ENCODE measurements around the gene NEK6. TPM values are rescaled to one million over a fixed set of nuclear protein-coding genes. Genes with fewer than 3 reads are reported as not detected.

Gene NEK6
- total and polyA plus RNA-seq, 2 experiments from 2014 or later, result 14.3 to 27.0 TPM

DNA sequence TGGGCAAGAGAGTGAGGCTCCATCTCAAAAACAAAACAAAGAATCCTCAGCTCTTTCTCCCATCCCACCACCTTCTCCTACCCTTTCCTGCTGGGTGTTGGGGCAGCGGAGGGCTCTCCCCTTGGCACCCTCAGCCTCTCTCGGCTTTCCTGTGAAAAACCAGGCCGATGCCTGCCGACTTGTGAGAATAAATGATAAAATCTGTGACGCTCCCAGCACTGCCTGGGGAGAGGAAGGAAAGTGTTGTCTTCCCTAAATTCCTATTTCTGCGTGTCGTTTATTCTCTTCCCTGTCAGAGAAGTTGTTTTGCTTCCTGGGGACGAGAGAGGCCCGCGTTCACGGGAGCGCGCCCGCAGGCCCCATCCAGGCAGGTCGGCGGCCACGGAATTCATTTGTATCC lies 19.7 kb downstream of the NEK6 start:
- H3K27ac ChIP-seq, result no peak overlapping the region
- H3K9me3 ChIP-seq (ENCODE audit: low read depth), result no peaks in the 10 kb centered on the region
- TF ChIP-seq, protein P1, sequence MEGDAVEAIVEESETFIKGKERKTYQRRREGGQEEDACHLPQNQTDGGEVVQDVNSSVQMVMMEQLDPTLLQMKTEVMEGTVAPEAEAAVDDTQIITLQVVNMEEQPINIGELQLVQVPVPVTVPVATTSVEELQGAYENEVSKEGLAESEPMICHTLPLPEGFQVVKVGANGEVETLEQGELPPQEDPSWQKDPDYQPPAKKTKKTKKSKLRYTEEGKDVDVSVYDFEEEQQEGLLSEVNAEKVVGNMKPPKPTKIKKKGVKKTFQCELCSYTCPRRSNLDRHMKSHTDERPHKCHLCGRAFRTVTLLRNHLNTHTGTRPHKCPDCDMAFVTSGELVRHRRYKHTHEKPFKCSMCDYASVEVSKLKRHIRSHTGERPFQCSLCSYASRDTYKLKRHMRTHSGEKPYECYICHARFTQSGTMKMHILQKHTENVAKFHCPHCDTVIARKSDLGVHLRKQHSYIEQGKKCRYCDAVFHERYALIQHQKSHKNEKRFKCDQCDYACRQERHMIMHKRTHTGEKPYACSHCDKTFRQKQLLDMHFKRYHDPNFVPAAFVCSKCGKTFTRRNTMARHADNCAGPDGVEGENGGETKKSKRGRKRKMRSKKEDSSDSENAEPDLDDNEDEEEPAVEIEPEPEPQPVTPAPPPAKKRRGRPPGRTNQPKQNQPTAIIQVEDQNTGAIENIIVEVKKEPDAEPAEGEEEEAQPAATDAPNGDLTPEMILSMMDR (IDR thresholded peaks at IDR 0.05; ENCODE audit: low read depth, low read length), result no peak
- H3K27me3 ChIP-seq, result no peaks in the 10 kb centered on the region
- no peaks in the 10 kb centered on the region for H3K4me1 ChIP-seq (ENCODE audit: low read depth)
- H3K36me3 ChIP-seq, result no peaks in the 10 kb centered on the region
- H3K4me3 ChIP-seq, result no peak overlapping the region
- DNase-seq (ENCODE audit: low read depth in 1 of 2, low spot score in 1 of 2), result no peak

DNA sequence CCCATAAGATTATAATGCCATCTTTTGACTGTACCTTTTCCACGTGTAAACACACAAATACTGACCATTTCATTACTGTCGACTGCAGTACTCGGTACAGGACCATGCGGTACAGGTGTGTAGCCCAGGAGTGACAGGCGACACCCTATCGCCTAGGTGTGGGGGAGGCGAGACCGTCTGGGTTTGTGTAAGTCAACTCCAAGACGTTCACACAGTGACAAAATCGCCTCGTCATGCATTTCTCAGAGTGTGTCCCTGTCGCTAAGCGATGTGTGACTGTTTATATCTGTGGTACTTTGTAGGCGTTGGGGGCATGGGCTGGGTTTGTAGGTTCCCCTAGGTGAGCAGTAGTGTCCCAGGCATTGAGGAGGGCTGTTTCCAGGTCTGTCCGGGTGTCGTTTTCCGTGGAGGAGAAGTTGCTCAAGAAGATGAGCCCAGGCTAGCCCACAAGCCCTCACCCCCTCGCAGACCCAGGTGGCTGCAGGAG lies 20.3 kb downstream of the NEK6 start:
- Histone ChIP-seq H3K4me1 (ENCODE audit: low read depth) (no peaks in the 10 kb centered on the region), H3K27me3 (no peaks in the 10 kb centered on the region), H3K36me3 (no peaks in the 10 kb centered on the region), H3K9me3 (ENCODE audit: low read depth) (no peaks in the 10 kb centered on the region), H3K27ac (no peak overlapping the region), H3K4me3 (no peak overlapping the region)
- no peak for DNase-seq (ENCODE audit: low read depth in 1 of 2, low spot score in 1 of 2)
- TF ChIP-seq, protein P1 (IDR thresholded peaks at IDR 0.05; ENCODE audit: low read depth, low read length), result no peak

DNA sequence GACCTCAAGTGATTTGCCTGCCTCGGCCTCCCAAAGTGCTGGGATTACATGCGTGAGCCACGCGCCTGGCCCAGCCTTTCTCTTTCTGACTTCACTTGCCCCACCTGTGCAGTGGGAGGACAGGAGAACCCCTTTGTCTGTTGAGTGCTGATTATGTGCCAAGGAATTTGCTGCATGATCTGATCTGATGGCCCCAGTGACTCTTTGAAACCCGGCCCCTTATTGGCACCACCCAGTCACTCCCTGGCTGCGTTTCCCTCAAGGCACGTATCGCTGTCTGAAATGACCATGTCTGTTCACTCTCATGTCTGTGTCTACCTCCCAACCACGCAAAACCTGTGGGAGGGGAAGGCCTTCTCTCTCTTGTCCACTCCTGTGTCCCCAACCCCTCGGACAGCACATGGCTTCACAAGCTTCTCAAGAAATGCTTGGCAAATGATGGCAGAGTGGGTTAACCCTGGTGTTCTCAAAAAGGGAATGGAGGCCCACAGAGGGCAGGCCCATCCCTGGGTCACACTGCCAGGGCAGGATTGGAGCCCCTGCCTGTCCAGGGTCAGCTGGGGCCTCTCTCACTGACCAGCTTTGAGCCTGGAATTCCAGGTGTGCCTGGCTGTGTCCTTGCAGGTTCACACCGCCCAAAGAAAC lies 21.9 kb downstream of the NEK6 start:
- TF ChIP-seq, protein P1 (IDR thresholded peaks at IDR 0.05; ENCODE audit: low read depth, low read length), result no peak
- no peak overlapping the region for H3K27ac ChIP-seq
- H3K9me3 ChIP-seq (ENCODE audit: low read depth), result no peaks in the 10 kb centered on the region
- H3K36me3 ChIP-seq, result no peaks in the 10 kb centered on the region
- H3K27me3 ChIP-seq, result no peaks in the 10 kb centered on the region
- no peak overlapping the region for H3K4me3 ChIP-seq
- no peaks in the 10 kb centered on the region for H3K4me1 ChIP-seq (ENCODE audit: low read depth)
- no peak for DNase-seq (ENCODE audit: low read depth in 1 of 2, low spot score in 1 of 2)

DNA sequence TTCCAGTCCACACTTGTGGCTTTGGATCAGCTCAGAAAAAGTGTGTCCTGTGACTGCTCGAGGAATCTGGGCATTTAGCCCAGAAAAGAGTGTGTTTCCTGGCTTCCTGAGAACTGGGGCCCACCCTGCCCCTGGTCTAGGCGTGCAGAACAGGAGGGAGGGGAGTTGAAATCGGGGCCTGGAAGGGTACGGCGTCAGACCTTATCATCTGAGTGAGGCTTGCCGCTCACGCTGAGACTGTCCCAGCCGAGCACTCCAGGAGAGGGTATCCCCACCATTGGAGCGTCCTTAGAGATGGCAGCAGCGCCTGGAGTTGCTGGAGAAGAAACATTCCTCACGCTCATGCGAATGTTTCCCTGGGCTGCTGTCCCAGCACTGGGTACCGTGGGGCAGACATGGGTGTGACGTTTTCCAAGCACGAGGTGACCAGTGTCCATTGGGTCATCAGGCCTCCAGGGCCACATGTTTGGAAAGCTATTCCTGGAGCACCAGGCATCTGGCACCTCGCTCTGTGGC lies 22.5 kb downstream of the NEK6 start:
- Histone ChIP-seq H3K36me3 (no peaks in the 10 kb centered on the region), H3K4me1 (ENCODE audit: low read depth) (no peaks in the 10 kb centered on the region), H3K9me3 (ENCODE audit: low read depth) (no peaks in the 10 kb centered on the region), H3K27ac (no peak overlapping the region), H3K27me3 (no peaks in the 10 kb centered on the region), H3K4me3 (no peak overlapping the region)
- TF ChIP-seq, protein P1 (IDR thresholded peaks at IDR 0.05; ENCODE audit: low read depth, low read length), result no peak
- DNase-seq (ENCODE audit: low read depth in 1 of 2, low spot score in 1 of 2), result peak in 1 of 2 donors; percentile 93

DNA sequence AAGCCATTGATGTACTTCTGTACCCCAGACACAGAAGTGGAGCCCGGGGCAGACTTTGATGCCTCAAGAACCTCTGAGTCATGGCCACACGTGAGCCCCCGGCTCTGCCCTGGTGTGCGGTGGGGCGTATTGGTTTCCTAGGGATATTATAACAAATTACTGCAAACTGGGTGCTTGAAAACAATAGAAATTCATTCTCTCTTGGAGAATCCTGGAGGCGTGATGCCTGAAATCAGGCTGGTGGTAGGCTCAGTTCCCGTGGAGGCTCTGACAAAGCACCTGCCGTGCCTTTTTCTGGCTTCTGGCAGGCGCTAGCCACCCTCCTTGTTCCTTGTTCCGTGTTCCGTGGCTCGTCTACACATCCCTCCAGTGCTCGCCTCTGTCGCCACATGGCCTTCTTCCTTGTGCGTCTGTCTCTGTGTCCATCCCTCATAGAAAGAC lies 24.2 kb downstream of the NEK6 start:
- Histone ChIP-seq H3K9me3 (ENCODE audit: low read depth) (no peaks in the 10 kb centered on the region), H3K27ac (no peak overlapping the region)

More for the DNA sequence above, 24.2 kb downstream of the NEK6 start:
- TF ChIP-seq, protein P1 (IDR thresholded peaks at IDR 0.05; ENCODE audit: low read depth, low read length), result no peak
- no peak for DNase-seq (ENCODE audit: low read depth in 1 of 2, low spot score in 1 of 2)
- no peaks in the 10 kb centered on the region for H3K36me3 ChIP-seq
- H3K27me3 ChIP-seq, result no peaks in the 10 kb centered on the region
- H3K4me1 ChIP-seq (ENCODE audit: low read depth), result no peaks in the 10 kb centered on the region
- H3K4me3 ChIP-seq, result no peak overlapping the region
